ENCODE measurements around the gene TACSTD2.
"Not testable (repeated sequence)": the region's sequence is repeated elsewhere in the genome, so short reads cannot be mapped to it uniquely, and the experiment has no call there.

The TACSTD2 gene

DNA sequence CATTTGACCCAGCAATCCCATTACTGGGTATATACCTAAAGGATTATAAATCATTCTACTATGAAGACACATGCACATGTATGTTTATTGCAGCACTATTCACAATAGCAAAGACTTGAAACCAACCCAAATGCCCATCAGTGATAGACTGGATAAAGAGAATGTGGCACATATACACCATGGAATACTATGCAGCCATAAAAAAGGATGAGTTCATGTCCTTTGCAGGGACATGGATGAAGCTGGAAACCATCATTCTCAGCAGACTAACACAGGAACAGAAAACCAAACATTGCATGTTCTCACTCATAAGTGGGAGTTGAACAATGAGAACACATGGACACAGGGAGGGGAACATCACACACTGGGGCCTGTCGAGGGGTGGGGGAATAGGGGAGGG, 13.3 kb downstream of the TACSTD2 start:
- not testable (repeated sequence) for DNase-seq (ENCODE audit: low spot score)

DNA sequence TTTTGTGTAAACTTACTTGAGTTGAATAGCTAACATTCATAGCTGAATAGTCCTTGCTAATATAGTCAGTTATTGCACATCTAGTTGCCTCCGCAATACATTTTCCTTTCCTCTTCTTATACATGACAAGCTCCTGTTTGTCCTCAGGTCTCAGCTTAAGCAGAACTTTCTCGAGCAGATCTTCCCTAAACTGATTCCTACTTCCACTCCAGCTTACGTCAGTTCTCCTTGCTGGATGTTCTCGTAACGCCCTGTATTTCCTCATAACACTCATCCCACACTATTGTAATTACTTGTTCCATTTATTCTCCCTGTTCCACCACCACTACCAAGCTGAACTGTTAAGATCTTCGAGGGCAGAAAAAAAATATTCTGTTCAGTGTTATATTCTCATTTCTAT, 15.4 kb downstream of the TACSTD2 start:
- no peak for DNase-seq (ENCODE audit: low spot score)

DNA sequence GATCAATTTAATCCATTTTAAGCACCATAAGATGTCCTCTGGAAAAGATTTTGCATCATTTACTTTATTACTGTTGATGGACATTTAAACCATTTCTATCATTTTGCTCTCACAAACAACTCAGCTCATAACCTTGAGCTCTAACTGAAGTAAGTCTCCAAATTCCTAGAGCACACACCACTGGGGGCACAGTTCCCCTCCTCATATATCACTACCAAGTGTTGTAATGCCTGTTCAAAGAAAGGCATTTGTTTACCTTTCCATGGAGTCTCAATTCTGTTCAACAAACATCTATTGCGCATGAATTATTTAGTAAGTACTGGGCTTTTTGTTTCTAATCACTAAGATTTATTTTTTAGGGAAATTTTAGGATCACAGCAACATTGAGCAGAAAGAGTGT, 21.7 kb downstream of the TACSTD2 start:
- DNase-seq (ENCODE audit: low spot score) = no peak

DNA sequence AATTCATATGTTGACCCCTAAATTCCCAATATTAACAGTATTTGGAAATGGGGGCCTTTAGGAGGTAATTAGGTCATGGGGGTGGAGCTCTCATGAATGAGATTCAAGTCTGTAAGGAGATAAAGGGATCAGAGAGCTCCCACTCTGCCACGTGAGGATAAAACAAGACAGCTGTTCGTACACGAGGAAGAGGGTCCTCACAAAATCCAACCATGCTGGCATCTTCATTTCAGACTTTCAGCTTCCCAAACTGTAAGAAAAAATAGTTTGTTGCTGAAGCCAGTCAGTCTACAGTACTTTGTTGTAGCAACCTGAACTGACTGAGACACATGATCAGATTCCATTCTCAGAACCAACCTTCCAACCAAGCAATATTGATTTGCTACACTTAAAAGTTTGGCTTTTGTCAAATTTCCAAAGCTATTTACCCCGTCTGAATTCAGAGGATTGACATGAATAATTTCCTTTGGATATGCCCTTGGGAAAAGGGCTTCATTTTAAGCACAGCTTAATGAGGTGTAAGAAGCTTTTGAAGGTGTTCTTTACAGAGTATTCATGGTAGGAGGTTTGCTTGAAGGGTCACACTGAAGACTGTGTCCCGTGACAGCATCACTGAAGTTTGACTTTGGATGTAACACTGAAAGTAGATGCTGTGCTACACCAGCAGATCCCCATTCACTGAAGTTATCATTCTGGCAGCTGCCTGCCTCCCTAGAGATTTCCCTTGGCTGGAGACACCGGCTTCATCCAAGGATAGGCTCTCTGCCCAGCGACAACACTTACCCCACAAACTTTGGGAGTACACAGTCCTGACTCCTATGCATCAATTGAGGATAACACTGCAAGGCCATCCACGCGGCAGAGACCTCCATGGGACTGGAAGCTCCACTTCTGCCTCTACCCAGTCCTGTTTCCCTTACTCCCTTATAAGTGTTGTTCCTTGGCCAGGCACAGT, 25.6 kb downstream of the TACSTD2 start:
- DNase-seq (ENCODE audit: low spot score) = no peak

DNA sequence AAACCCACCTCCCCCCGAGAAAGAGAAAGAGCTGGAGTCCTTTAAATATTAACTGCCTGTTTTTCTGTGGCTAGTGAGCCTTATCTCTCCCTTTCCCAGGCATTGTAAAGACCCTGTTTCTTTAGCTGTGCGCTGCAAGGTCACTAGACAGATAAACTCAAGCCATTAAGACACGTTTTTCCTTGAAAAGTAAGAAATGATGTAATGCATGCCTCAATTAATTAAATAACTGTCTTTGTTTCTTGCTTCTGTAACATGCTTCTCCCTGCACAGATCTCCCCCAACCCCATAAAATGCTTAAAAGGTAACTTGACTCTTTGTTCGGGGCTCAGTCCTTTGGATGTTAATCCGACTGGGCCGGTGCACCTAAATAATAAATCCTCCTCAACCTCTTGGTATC, 27.8 kb downstream of the TACSTD2 start:
- not testable (repeated sequence) for DNase-seq (ENCODE audit: low spot score)

DNA sequence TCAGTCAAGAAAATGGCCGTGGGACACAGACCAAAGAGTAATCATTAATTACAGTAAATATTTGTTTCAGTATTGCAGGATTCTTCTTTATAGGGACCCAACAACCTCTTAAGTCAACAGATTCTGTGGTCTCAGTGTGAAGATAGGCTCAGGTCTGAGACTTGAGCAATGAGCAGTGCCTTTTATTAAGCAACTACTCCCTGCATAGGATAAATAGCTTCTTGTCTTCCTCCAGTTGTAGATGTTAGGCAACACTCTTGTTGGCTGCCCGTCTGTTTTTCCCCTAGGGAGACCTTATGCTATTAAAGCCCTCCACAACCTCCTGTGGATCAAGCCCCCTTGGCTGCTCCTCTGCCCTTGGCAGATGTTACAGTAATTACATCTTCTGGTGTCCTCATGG, 28.7 kb downstream of the TACSTD2 start:
- DNase-seq (ENCODE audit: low spot score) = no peak

DNA sequence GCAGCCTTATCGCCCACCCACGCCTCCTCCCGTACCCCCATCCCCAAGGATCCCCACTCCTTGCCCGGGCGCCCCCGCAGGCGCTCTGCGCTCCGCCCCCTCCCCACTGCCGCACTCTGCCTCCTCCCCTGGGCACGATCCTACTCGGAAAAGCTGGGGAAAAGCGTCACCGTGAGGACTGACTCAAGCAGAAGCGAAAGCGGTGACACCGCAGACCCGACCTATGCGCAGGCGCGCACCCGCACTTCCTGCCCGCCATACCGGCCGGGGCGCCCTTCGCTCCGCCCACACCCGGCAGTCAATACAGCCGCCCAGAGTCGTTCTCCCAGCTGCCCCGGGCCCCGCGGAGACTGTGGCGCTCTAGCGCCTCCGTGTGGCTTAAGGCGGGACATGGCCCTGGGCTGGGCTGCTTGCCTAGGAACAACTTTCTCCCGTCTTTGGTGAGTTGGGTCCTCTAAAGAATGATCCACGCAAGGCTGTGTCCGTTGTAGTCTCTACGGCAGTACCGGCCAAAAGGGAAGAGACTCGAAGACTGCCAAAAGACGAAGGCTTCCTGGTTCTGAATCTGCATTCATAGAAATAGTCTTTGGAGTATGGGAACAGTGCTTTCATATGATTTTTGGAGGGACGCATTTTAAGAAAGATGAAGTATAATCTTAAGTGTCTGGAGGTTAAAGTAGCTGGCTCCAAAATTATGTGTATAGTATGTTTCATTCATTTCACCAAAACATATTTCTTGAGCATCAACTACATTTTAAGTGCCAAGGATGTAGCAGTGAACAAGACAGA, 30.3 kb downstream of the TACSTD2 start, which contains the start of gene OMA1:
Gene OMA1, minus strand, starts transcription at position 207 of the 789 bp plus-strand sequence. CDS start 7,432 bp downstream, outside the sequence.
- DNase-seq (ENCODE audit: low spot score) = peak; percentile 97

DNA sequence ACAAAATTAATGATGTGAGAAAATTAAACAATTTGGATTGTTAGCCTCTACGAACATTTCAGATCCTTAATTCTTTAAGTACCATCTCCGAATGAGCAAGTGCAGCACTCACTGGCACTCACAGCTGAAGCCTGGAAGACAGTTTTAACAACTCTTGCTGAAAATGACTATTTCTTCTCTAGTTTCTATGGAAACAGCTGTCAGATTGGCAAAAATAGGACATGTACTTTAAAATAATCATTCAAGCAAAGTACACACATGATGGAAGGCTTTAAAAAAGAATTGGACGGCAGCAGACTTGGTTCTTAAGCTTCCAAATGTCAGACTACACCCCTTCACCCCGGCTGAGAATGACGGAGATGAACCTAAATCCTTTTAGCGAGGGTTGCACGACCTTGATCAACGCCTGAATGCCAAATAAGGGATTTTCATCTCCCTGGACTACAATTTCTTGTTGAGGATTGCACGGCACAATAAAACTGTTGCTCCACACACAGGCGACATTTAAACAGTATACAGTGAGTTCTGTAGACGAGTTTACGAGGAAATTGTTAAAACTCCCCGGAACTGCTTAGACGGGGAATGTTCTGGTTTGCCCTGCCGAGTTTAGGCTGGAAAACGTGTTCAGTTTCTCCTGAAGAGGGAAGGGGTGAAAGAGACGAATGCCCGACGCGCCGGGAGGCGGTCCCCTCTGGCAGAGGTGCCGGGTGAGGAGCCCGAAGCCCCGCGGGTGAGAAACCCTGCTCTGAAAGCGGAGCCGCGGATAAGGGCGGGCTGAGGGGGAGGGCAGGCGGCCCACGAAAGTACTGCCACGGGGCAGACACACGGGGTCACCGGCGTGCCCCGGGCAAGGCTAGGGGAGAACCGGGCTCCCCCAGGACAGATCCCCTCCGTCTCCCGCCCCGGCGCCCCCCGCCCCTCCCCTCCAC, 31.2 kb downstream of the TACSTD2 start:
- peak; percentile 47 for DNase-seq (ENCODE audit: low spot score)

DNA sequence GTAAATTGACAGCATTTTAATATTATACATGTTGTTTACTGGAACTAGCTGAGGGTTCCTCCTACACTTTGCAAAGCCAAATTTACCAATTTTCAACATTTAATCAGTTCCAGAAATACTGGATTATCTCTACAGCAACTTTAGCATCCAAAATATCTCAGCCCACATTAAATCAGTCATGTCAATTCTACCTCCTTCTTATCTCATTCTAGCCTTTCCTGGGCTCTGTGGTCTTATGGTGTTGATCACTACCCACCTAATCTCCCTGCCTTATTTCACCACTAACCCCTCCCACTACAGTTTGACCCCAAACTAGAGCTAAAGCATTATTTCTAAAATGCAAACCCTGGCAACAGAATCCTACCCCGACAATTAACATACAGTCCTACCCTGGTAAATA, 33.8 kb downstream of the TACSTD2 start:
- DNase-seq (ENCODE audit: low spot score) = no peak

DNA sequence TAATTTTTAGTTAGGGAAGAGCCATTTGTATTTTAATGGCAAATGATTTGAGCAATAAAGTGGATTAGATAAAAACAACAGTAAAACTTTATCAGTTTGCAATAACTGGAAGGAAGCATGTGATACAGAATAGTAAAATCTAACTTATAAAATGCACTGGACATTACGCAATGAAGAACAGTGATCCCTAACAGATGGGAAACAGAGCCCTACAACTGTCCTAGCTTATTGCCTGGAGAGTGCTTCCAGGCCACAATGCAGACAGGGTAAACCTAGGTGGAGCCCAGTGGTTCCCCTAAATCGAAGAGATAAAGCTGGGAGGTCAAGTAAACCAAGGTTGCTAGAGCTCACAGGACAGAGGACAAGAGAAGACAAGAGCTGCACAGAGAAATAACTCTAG, 37.5 kb downstream of the TACSTD2 start:
- DNase-seq (ENCODE audit: low spot score) = no peak

DNA sequence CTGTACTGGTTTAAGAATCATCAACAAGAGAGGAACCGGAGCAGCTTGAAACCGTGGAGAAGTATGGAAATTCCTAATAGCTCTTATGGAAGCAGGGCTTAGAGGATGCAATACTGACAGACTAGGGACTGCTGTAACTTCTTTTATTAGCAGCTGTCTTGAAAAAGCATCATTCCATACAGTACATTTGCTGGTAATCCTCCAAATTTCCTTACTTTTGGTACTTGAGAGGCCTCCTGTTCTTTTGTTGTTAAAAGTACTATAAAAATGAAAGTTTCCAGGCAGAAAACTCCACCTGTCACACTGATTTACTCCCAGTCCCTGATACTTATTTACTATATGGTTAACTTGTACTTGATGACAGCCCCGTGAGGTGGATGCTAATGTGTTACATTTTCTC, 38.2 kb downstream of the TACSTD2 start:
- no peak for DNase-seq (ENCODE audit: low spot score)

DNA sequence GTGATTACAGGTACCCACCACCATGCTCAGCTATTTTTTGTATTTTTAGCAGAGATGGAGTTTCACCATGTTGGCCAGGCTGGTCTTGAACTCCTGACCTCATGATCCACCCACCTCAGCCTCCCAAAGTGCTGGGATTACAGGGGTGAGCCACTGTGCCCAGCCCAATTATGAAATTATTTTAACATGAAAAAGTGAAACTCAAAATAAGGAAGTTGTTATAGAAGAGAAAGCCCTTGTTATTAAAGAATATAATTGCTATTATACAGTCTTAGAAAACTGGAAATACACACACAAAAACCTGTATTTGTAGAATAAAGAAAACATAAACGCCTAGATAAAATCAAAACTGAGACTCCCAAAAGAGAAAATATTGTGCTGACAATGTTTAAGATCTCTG, 45.2 kb downstream of the TACSTD2 start:
- not testable (repeated sequence) for DNase-seq (ENCODE audit: low spot score)

DNA sequence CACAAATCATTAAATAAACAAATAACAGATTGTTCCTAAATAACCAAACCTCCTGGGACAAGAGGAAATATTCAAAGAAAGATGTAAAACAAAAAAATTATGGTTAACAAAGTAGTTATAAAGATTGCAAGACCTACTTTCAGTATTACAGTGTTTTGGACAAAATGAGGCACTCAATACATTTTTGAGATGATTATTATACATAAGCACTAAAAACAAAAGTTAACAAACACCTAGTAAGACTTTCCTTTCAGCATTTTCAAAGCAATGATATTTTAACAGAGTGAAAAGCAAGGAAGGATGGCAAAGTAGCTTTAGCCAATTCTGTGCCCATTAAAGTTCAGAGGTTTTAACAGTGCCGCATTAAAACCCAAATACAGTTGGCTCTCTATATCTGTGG, 47.8 kb downstream of the TACSTD2 start:
- no peak for DNase-seq (ENCODE audit: low spot score)

DNA sequence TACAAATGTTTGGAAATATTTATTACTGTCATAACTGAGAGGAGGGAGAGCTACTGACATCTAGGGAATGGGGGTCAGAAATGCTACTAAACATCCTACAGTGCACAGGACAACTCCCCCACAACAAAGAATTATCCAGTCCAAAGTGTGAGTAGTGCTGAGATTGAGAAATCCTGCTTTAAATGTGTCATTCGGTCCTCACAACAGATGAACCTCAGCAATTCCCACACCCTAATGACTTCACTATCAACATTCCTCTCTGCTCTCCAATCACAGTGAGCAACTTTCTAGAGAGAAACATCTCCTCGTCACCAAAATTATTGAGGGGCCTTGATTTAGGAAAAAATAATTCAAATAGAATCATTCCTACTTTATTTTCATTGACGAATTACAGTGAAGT, 48.5 kb downstream of the TACSTD2 start:
- DNase-seq (ENCODE audit: low spot score) = no peak
